Stimulated activated CD8-positive, alpha-beta memory T cell treated with anti-CD3 and anti-CD28 coated beads, Interleukin-7, amount 100 ng/mL, for 4 hours (primary cell): ENCODE results near the gene ETHE1.

Source experiments
- DNase-seq, 2 donors: peaks; one replicate each; pipeline ENCODE4 v3.0.0-alpha.2; 2020; ENCODE audit warnings: low read depth in 2 of 2

ETHE1 gene

GRCh38 chr19:43526884-43527859 lies at the start of gene ETHE1:
ETHE1 (minus strand) TSS chr19:43527201; CDS start chr19:43527177, 24 bp downstream.
- peak; percentile 17 to 64 for DNase-seq

- DNase-seq: no peak
Measured at GRCh38 chr19:43575955-43576878, 49.2 kb upstream of the ETHE1 start.

- peak; percentile 91 to 94 for DNase-seq
Measured at GRCh38 chr19:43575156-43575950, 48.4 kb upstream of the ETHE1 start, which contains the start of the genes PINLYP and XRCC1. PINLYP (plus strand) TSS chr19:43575801; CDS start chr19:43577192, 1,391 bp downstream. XRCC1 (minus strand) TSS chr19:43575527; CDS start chr19:43575458, 69 bp downstream.

GRCh38 chr19:43574424-43575155 lies 47.6 kb upstream of the ETHE1 start:
- DNase-seq: no peak

- no peak for DNase-seq
Measured at GRCh38 chr19:43572171-43572588, 45.2 kb upstream of the ETHE1 start.

GRCh38 chr19:43570174-43570791 lies 43.3 kb upstream of the ETHE1 start:
- no peak for DNase-seq

- no peak for DNase-seq
Measured at GRCh38 chr19:43569657-43570056, 42.7 kb upstream of the ETHE1 start.

- DNase-seq: no peak
Measured at GRCh38 chr19:43564800-43565199, 37.8 kb upstream of the ETHE1 start.

GRCh38 chr19:43563816-43564457 lies 36.9 kb upstream of the ETHE1 start:
- DNase-seq: no peak

GRCh38 chr19:43562698-43563241 lies 35.8 kb upstream of the ETHE1 start:
- peak; percentile 65 to 75 for DNase-seq

- no peak for DNase-seq
Measured at GRCh38 chr19:43562226-43562697, 35.3 kb upstream of the ETHE1 start.

- no peak for DNase-seq
Measured at GRCh38 chr19:43561139-43561970, 34.4 kb upstream of the ETHE1 start.

GRCh38 chr19:43560687-43561086 lies 33.7 kb upstream of the ETHE1 start:
- no peak for DNase-seq

- peak; percentile 62 to 71 for DNase-seq
Measured at GRCh38 chr19:43555185-43555770, 28.3 kb upstream of the ETHE1 start.

- DNase-seq: no peak
Measured at GRCh38 chr19:43554317-43554895, 27.4 kb upstream of the ETHE1 start.

- no peak for DNase-seq
Measured at GRCh38 chr19:43553656-43554055, 26.7 kb upstream of the ETHE1 start.

- no peak for DNase-seq
Measured at GRCh38 chr19:43552616-43553015, 25.6 kb upstream of the ETHE1 start.

- DNase-seq: no peak
Measured at GRCh38 chr19:43552198-43552450, 25.1 kb upstream of the ETHE1 start.
